Stimulated activated CD4-positive, alpha-beta T cell treated with anti-CD3 and anti-CD28 coated beads, Interleukin-15, amount 100 ng/mL, for 48 hours (primary cell): ENCODE data around the gene KLHL29.

Experiments
- DNase-seq, 2 donors: peaks; one replicate each; pipeline ENCODE4 v3.0.0-alpha.2; 2020; ENCODE audit warnings: low read depth in 2 of 2

KLHL29 gene

DNA sequence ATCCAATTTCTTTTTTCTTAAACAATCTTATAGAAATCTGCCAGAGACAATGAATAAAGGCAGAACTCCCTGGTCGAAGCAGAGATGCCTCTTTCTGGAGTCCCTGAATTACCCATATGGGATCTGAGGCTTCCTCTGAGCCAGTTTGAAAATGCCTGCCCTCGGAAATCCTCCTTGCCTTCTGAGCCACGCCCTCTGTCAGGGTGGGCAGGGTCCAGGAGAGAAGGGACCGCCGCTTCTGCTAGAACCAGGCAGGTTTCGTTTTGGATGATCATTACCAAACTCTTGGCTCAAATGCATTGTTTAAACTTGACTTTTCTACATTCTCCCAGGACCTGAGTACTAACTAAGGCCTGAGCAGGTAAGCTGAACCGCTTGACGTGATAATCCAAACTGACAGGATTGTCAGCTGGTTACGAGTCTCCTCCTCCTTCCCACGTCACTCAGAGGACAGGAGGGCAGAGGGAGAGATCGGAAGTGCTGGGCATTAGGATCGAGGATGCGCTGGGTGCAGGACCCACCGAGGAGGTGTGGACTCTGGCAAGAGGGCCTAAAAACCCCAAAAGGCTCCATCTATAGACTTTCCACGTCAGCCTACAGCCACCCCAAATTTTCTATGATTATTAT is 128.4 kb downstream of the KLHL29 start:
- DNase-seq: no peak

DNA sequence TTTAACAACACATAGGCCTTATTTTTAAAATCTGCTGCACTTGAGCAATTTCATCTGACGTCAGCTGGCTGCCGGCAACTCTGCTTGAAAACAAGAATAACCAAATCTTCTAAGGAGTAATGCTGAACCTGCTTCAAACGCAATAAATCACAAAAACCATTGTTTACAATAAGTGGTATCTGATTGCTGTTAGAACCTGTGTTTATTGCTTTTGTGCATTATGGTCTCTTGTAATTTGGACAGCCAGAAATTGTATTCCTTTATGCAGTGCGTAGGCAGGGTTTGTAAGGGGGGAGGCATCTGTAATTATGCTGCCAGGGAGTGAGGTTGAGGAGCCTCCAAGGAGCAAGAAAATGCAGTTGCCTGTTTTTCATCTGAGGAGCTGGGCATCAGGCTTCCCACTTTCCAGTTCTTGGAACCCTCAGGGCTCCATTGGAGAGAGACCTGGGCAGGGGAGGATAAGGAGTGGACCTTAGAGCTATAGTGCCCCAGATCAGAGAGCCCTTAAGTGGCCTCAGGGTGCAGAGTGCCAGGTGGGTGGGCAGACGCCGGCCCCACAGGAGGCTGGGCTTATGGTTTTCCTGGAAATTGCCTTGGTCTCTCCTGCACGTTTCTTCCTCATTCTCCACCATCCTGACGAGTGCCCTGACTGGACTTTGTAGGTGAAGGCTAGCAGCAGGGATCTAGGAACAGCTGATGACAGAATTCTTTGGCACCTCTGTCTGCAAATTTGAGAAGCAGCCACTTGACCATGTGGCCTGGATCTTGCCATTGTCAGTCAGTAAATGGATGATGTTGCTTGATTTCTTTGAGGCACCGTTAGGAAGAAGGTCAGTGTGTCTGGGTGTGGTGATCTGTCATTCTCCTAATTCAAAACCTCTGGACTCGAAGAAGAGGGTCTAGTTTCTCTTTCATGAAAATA is 129.2 kb downstream of the KLHL29 start:
- no peak for DNase-seq

DNA sequence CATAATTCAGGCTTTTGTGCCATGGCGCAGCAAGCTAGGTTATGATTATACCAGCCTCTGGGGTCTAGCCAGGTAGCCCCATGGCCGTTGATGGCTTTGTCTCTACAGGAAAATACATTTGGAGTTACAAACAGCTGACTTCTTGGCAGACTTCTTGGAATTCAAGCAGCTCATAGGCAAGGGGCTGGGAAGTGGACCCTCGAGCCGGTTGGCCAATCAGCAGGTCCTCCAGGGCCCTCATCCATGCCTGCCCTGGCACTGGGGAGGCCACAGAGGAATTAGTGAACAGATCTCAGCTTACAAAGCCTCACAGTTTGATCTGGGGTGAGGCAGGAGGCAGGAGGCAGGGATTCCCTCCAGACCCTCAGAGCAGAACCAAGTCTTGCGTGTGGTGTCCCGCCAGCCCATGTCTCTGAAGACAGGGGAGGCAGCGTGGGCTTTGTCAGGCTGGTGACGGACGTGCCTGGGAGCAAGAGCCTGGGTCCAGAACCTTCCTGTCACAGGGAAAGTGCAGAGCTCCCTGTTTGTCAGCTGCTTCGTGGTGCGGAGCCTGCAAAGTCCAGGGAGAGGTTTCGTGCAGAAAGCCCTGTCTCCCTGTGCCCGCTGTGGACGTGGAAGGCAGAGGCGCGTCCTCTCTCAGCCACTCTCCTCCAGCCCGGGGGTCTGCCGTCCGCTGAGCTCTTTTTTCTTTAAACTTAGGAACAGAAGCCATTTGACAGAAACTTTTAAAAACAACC is 131.7 kb downstream of the KLHL29 start:
- no peak for DNase-seq

DNA sequence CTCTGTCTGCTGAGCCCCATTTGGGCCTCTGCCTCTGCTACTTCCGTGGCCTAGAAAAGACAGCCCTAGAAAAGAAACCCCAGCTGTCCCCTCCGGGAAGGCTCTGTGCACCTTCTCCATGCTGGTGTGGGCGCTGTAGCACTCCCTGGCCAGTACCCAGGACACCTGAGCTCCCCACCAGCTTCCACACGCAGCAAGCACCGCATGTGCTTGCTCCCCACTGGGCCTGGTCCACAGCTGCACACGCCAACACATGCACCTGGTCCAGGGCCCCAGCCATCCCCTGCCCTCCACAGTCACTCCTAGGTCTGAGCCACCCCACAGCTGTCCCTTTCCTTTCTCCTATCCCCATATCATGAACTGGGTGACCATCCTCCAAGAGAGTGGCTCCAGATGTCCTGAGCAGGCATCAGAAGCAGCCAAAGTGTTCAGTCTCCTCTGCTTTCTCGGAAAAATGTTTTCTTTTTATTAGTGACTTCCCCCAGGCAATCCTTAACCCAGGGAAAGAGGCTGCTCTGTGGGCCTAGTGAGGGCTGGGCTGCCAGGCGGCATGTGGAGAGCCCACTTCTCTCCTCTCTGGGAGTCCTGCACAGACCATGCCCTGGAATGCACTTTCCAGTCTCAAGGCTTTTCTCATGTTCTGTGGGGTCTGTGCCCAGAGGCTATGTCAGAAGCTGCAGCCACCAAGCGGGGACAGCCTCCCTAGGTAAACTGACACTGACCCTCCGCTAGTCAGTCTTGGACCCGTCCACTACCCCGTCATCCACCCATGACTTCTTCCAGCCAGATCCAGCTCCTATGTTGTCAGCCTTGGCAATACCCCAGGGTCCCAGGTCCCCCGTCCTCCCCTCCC is 133.7 kb downstream of the KLHL29 start:
- DNase-seq: no peak

DNA sequence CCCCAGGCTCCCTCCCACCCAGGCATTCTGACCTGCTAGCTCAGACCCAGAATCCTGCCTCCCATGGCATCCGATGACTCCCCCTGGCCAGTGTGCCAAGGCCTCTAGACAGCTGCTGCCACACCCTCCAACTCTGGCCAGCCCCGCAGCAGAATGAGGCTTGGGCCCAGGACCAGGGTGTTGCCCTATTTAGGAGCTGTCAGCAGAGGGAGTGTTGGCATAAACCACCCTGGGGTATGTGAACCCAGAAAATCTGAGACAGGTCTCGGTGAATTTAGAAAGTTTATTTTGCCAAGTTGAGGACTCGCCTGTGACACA is 134.3 kb downstream of the KLHL29 start:
- DNase-seq: no peak

DNA sequence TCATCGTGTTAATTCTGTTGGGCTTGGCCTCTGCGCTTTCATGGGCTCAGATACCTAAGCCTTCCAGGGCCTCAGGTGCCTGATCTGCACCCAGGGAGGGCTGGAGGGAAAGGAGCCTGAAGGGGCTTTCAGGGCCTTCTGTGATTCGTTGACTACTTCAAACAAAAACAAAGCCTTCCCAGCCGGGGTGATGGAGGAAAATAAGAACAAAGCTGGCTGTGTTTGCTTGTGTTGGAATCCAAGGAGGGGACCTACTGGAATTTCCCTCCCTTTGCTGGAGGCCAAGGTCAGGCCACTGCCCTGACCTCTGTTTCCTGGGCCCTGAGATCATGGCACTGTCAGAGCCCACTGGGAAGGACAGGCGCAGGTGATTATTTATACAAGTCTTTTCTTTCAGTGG is 135.3 kb downstream of the KLHL29 start:
- DNase-seq: no peak

DNA sequence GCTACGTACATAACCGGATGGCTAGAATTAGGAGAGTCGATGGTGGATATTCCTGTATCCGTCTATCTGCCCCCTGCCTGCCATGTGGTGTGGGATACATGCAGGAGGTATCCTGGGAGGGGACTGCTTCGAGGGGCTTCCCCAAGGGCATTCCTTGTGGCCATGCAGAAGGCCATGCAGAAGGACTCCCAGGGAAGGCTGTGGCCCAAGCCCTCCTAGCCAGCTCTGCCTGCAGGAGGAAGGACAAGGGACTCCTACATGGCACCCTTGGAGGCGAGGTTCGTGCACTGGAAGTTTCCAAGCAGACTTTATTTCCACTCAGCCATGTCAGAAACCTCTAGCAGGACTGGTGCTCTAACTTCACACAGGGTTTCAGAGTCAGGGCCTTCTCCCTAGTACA is 136.1 kb downstream of the KLHL29 start:
- no peak for DNase-seq

DNA sequence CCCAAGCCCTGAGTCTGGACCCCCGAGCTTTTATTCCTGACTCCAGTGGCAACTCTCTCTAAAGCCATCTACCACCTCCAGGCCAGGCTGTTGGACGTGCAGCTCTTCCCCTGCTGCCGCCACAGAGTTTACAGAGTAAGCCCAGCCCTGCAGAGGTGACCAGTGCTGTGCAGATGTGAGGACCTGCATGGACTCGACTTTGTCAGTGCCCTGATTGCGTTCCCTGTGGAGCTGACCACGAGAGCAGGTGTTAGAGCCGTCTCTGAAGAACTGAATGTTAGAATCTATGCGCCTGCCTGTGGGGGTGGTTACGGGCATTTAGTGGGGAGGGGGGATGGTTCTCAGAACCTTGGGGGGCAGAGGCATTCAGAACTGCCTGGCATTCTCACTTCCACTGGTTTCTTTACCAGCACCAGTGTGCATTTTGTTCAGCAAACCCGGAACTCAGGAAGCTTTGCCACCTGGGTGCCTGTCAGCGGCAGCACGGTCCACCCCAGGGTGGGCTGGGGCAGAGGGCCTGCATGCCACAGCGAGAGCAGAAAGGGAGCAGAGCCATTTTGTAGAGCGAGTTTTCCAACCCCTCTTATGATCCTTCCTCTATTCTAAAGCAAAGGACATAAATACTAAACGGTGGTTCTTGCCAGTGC is 137.9 kb downstream of the KLHL29 start:
- no peak for DNase-seq

DNA sequence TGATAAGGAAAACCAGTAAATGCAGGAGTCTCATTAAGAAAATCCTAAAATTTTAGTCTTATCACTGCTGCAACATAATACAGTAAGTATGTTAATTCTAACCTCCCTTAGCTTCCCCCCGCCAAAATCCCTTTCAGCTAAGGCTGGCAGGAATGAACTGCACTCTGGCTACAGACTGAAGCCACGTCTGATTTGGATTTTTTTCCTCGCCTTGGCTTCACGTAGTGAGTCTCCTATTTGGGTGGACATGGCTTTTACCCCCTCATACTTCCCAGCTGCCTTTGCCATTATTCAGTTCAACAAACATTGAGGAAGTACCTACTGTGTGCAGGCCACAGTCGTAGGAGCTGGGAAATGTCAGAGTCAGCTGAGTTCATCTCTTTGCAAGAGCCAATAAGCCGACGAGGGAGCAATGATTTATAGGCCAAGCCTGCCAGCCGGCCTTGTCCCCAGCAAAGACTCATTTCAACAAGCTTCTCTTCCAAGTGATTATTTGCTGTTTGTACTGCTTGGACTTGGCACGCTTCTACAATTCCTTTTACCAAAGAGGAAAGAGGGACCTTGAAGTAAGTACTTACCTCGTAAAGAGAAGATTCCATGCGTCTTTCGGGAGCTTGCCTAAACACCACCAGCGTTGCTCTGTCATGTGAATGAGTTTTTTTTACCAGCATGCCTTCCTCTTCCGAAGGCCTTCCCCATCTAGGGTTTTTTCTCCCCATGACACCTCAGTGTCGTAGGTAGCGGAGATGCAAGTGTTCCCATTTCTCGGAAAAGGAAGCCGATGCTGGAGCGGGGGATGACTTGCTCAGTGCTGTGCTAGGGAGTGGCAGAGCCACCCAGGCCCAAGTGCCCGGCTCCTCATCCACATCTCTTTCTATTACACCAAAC is 138.6 kb downstream of the KLHL29 start:
- DNase-seq: no peak

DNA sequence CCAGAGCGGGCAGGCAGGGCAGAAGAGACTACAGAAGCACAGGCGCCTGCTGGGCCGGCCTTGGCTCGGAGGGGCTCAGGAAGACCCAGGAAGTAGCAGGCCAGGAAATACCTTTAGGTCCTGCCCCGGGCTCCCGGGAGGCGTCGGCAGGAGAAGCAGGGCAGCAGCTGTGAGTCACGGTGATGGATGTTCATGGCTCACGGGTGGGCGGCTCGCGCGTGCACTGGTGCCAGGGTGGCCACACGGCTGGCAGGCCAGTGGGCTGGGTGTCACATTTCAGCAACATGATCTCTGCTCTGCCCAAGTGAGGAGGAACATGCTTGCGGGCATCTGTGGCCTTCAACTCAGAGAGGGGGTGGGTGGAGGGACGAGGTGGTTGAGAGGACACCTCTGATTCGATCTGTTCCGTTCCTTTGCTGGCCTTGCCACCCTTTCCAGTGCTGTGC is 139.3 kb downstream of the KLHL29 start:
- no peak for DNase-seq

DNA sequence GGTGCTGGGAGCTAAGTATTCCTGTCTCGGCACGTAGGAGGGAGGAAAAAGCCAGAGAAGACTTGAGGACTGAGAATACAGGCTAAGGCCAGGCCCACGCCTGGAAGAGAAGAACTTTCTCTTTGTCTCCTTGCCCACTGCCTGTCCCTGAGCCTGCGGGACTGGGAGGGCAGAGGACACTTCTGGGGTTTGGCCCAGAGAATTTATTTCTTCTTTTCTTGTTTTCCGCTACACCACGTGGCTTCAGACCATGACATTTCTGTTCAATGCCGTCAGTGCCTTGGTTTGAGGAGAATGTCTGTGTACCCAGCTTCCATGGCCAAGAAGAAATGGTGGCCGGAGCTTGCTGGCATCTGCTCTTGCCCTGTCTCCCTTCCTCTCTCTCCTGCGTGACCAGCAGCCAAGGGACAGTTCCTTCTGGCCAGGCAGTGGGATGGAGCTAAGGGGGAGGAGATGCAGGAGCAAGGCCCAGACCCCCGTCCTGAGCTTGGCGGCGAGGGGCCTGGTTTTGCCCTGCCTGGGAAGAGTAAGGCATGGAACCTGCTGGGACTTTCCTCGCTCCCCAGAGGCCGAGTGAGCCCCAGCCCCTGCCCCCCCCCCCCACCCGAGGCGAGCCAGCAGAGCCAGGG is 140.3 kb downstream of the KLHL29 start:
- DNase-seq: no peak

DNA sequence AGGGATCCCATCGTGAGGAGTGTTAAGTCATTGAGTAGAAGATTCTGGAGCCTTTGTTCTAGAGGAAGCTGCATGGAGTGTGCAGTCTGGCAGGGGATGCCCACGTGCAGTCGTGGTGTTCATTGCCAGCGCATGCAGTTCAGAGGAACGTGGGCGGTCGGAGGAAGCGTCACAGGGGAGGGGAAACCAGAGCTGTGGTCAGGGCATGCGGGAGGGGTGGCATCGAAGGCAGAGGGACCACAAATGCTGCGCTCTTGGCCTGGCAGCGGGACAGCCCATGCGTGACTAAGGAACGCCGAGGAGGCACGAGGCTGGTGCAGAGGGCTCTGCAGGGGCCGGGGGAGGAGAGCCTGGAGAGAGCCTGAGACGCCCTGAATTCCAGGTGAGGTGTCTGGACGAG is 141.1 kb downstream of the KLHL29 start:
- DNase-seq: peak in 1 of 2 donors; percentile 7

DNA sequence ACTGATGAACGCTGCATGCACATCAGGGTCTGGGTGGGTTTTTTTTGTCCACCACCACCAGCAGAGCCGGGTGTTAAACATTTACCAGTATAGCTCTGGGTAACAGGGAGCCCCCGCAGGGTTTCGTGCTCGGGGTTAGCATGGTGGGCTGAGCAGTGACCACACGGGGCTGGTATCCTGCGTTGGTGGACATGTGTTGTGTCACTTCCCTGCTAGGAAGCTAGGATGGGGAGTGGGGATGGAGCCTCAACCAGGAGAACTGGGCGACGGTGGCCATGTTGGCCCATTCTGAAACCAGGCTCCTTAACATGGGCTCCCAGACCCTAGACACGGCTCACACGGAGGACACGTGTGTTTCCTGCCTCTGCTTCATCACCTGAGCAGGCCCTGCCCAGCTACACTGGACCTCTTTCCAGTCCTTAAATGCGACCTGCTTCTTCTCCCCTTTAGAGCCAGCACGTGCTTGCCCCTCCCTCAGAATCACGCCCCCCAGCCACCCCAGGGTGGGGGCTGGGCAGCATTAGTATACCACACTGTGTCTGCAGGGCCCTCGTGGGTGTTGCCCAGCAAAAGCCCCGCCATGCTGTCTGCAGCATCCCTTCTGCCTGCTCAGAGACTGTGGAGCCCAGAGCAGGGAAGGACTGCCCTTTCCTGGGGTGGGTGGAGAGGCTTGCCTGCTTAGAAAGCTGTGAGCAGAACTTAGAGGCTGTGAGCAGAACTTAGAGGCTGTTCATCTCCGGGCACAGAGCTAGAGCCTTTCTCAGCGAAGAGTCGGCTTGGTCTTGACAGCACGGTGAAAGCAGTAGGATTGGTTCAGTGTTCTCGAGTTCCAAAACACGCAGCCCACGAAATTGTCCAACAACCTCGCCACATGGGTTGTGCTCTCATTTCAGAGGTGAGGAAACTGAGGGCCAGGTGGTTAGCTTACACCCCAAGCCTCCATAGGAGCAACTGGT is 142.1 kb downstream of the KLHL29 start:
- DNase-seq: no peak

DNA sequence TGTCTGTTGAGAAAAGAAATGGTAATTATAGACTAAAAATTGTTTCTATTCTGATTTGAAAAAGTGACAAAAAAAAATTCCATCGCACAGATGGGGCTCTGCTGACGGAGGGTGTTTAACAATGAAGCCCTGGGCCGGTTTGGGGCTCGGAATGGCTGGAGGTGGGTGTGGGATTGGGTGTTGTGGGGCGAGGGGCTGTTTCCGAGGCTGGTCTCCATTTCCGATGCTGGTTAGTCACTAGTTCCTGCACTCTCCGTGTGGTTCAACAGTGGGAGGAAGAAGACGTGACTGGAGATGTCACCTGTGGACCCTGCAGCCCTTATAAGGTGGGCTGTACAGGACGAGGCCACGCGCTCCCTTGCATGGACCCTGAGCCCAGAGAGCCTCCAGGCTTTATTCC is 143.2 kb downstream of the KLHL29 start:
- no peak for DNase-seq

DNA sequence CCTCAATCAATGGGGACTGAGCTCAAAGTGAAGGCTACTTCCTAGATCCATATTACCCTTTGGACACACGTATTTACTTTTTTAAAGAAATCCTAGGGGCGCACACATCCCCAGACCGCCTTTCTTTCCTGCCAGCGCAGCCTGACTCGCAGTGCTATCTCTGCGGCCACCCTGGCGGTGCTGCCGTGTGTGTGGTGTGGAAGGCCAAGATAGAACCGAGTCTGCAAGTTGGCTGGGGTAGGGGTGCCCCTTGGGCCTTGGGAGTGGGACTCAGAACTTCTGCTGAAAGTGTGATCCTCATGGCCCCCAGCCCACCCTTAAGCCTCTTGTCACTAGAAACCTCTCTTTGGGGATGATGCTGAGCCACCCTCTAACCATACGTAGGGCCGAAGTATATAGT is 143.7 kb downstream of the KLHL29 start:
- DNase-seq: no peak

DNA sequence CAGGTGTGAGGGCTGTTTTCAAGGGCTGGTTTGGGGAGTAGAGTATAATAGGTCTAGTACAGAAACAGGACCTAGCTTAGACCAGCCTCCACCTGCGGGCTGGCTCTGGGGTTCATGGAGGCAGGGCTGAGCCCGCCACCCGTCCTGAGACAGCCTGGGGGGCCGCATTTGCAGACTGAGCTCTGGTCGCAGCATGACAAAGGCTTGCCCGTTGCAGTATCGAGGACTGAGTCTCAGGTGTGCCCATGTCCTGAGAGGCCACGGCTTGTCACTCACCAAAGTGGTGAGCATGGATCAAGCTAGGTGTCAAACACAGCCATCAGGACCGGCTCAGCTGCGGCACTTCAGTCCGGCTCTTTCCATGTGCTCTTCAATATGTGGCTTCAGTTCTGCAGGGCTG is 144.7 kb downstream of the KLHL29 start:
- DNase-seq: no peak

DNA sequence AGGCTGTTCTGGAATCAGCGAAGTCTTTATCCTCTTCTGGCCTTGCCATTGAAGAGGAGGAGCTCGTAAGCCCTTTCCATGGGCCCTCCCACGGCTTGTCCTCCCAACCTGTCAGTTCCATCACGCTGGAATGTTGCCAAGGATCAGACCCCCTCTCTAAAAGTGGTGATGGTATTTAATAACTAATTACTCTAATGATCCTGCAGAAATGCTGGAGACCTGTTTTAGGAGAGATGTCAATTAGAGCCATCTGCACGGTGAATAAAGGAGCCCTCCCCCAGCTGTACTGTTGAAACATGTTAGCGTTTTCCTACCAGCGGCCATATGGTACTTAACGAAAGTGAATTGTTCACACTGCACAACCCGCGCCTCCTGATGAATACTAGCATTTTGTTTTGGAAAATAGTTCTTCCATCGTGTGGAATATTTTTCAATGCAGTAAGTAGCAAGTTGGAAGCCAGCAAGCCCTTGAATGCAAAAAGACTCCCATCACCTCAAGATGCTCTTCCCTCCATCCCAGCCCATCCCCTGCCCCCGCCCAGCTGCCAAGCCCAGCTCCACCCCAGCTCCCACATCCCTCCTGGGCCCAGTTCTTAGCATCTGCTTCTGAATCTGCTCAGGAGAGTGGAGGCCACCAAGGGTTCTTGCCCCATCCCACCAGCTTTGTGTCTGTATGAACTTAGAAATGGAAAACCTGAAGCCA is 145.4 kb downstream of the KLHL29 start:
- DNase-seq: no peak

DNA sequence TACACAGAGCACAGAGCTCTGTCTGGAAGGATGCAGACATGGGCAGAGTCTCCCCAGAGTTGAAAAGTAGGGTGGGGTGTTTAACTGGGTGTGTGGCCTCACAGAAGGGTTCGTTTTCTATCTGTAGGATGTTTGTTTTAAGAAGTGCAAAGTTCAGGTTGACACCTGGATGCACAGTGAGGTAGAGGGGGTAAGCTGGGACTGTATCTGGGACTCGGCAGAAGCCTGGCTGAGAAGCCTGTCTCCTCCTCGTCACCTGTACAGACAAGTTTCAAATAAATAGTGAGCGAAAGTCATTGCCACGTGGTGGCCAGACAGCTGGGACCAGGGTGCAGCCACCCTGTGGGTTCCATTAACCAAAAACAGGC is 145.9 kb downstream of the KLHL29 start:
- no peak for DNase-seq
